ENCODE measurements around the gene HVCN1.

Gene HVCN1

GRCh38 chr12:110668480-110669192, 20.3 kb downstream of the HVCN1 start:
- no peak for DNase-seq (ENCODE audit: low read depth)
- no peak for TF ChIP-seq CTCF (IDR thresholded peaks at IDR 0.05; ENCODE audit: control insufficient read depth, extremely low read depth, insufficient read depth)
- no peak overlapping the region for H3K4me3 ChIP-seq (ENCODE audit: low read depth, low read length)

GRCh38 chr12:110667671-110668070, 21.2 kb downstream of the HVCN1 start:
- H3K4me3 ChIP-seq (ENCODE audit: low read depth, low read length), result no peak overlapping the region
- no peak for TF ChIP-seq CTCF (IDR thresholded peaks at IDR 0.05; ENCODE audit: control insufficient read depth, extremely low read depth, insufficient read depth)
- DNase-seq (ENCODE audit: low read depth), result no peak

DNA sequence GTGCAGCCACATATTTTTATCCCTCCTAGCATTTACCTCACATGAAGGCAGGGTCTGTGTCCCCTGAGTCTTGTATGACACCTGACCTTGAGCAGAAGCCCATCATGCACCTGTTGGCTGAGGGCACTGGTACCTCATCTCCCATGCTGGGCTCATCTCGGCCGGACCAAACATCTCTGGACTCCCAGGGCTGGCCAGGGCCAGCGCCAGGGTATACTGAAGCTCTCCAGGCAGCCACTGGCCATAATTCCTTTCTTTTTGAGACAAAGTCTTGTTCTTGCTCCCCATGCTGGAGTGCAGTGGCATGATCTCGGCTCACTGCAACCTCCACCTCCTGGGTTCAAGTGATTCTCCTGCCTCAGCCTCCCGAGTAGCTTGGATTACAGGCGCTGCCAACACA, 22.0 kb downstream of the HVCN1 start:
- TF ChIP-seq CTCF (IDR thresholded peaks at IDR 0.05; ENCODE audit: control insufficient read depth, extremely low read depth, insufficient read depth), result no peak
- no peak for DNase-seq (ENCODE audit: low read depth)
- H3K4me3 ChIP-seq (ENCODE audit: low read depth, low read length), result no peak overlapping the region

- no peak overlapping the region for H3K4me3 ChIP-seq (ENCODE audit: low read depth, low read length)
- TF ChIP-seq CTCF (IDR thresholded peaks at IDR 0.05; ENCODE audit: control insufficient read depth, extremely low read depth, insufficient read depth), result no peak
- DNase-seq (ENCODE audit: low read depth), result no peak
These were observed 27.5 kb downstream of the HVCN1 start for GRCh38 chr12:110661337-110661972.

DNA sequence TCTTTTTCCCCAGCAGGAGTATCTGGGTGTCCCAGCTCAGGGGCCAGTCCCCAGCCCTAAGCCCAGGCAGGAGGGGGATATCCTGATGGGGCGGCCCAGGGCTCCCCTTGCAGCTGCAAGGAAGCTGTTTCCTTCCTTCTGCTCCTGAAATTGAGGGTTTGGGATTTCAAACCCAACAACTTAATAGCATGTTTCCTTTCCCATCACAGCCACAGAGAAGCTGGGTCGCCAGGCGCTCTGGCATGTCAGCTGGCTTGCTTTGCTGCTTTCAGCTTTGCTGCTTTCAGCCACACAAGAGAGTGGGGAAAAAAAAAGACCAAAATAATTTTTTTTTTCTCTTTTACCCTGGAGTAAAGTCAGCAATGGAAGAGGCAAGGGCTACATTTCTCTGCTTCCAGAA, 30.0 kb downstream of the HVCN1 start:
- H3K4me3 ChIP-seq (ENCODE audit: low read depth, low read length), result no peak overlapping the region
- no peak for TF ChIP-seq CTCF (IDR thresholded peaks at IDR 0.05; ENCODE audit: control insufficient read depth, extremely low read depth, insufficient read depth)
- DNase-seq (ENCODE audit: low read depth), result no peak

DNA sequence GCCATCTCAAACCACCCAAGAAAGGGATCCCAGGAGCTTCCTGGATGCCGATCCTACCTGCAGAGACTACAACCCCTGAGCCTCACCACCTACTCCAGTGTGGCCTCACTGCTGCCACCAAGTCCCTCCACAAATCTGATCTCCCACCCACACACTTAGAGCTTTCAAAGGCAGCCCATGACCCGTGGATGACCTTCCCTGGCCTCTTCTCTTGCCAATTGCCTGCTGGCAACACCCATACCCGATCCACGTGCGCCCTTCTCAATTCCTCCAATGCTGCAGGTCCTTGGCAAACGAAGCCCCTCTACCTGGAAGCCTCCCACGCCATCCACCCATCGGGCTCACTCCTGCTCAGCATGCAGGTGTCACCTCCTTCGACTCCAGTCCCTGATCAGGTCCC, 30.7 kb downstream of the HVCN1 start:
- H3K4me3 ChIP-seq (ENCODE audit: low read depth, low read length), result no peak overlapping the region
- no peak for DNase-seq (ENCODE audit: low read depth)
- TF ChIP-seq CTCF (IDR thresholded peaks at IDR 0.05; ENCODE audit: control insufficient read depth, extremely low read depth, insufficient read depth), result no peak

DNA sequence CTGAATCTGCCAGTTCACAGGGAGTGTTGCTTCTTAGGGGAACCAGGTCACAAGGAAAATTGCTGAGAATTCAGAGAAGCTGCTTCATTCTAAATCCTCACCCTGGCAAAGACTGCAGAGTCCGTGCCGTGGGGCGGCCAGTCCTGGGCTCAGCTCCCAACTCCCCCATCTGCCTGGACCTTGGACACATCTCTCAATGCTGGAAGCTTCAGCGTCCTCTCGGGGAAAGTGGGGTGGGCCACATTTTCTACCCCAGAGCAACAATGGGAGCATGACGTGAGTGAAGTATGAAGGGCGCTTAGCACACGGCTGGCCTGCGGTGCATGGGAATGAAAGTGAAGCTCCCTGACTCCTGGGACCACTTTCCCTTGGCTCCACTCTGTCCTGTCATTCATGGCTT, 31.2 kb downstream of the HVCN1 start:
- no peak for DNase-seq (ENCODE audit: low read depth)
- TF ChIP-seq CTCF (IDR thresholded peaks at IDR 0.05; ENCODE audit: control insufficient read depth, extremely low read depth, insufficient read depth), result no peak

More for the DNA sequence above, 31.2 kb downstream of the HVCN1 start:
- no peak overlapping the region for H3K4me3 ChIP-seq (ENCODE audit: low read depth, low read length)
